H1 (cell line): ENCODE results near the gene ACAD11. TPM values are rescaled to one million over a fixed set of nuclear protein-coding genes. Genes with fewer than 3 reads are reported as not detected.

Experiments
- KDM1A ChIP-seq: fragments of 200-600, 300-600 bp; sonication (generic); IDR thresholded peaks from 2 replicates; pipeline ENCODE4 v1.7.1; 2016; ENCODE audit warnings: mild to moderate bottlenecking, low read length, borderline replicate concordance
- PHF8 ChIP-seq: fragments of 200-600 bp; sonication (generic); conservative IDR thresholded peaks from 2 replicates; pipeline ENCODE4 v1.7.1; 2012; ENCODE audit warnings: low read depth, mild to moderate bottlenecking, inconsistent platforms, low read length, moderate library complexity
- SIRT6 ChIP-seq: IDR thresholded peaks from one replicate; pipeline ENCODE4 v1.7.1; 2012; ENCODE audit warnings: low read length, inconsistent platforms
- SRF ChIP-seq: IDR thresholded peaks from 2 replicates; pipeline ENCODE4 v1.6.1; 2011; ENCODE audit warnings: mild to moderate bottlenecking, low read depth, low read length, moderate library complexity
- SUZ12 ChIP-seq: fragments of 200-600 bp; sonication (generic); IDR thresholded peaks from 2 replicates; pipeline ENCODE4 v1.6.1; 2012; ENCODE audit warnings: mild to moderate bottlenecking, inconsistent platforms, low read length, moderate library complexity, mixed read lengths
- polyA plus RNA-seq, 7 experiments: library from polyadenylated mRNA; depleted of rRNA in 3 of 7; stranded (reverse) in 5 of 7; unstranded in 2 of 7; fragments of >200 nt in 5 of 7; fragments of 200-250 nt in 2 of 7; gene quantifications; 1 replicate in 5 of 7; 2 replicates in 1 of 7; 4 replicates in 1 of 7; pipeline versions ENCODE4 v1.2.1 to v1.2.3, GENCODE V29; 2011 to 2013; ENCODE audit warnings: missing spikeins in 2 of 7, mixed read lengths in 2 of 7
- total RNA-seq: library from RNA; stranded (reverse); fragmentation: NEBNext Ultra II Directional; extraction: Animal tissue kit (Norgen Biotek cat#: 25700); gene quantifications from 2 replicates; pipeline ENCODE4 v1.2.1, GENCODE V29; 2021
- TF ChIP-seq, protein P1 (sequence below): IDR thresholded peaks from 2 replicates; pipeline ENCODE4 v1.6.1; 2012; ENCODE audit warnings: inconsistent platforms
- TF ChIP-seq, protein P2 (sequence below): fragments of 300-600 bp; sonication (generic); IDR thresholded peaks from 2 replicates; pipeline ENCODE4 v1.7.1; 2012; ENCODE audit warnings: low read length, moderate library complexity, mild to moderate bottlenecking, inconsistent platforms; ENCODE audit not compliant: insufficient replicate concordance

ACAD11 gene
- total and polyA plus RNA-seq, 2 of the 8 experiments (the other 6 are each of a cell fraction or from before 2014, with no cell fraction given) = 5.5 to 11.0 TPM

DNA sequence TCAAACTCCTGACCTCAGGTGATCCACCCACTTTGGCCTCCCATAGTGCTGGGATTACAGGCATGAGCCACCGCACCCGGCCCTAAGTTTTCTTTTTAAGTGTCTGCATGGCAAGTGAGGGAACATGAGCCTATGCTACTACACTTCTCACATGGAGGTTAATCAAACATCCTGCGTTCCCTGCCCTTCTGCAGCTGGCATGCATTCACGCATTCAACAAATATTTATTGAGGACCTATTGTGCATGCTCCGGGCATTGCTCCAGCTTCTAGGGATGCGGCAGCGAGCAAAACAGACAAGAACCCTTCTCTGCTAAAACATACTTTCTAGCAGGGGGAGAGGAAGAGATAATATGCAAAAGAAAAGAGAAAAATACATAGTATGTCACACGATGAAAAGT is 105.2 kb downstream of the ACAD11 start (continued):
- TF ChIP-seq PHF8 = no peak
- no peak for TF ChIP-seq SUZ12
- TF ChIP-seq, protein P1, sequence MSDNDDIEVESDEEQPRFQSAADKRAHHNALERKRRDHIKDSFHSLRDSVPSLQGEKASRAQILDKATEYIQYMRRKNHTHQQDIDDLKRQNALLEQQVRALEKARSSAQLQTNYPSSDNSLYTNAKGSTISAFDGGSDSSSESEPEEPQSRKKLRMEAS = no peak
- TF ChIP-seq KDM1A = no peak
- TF ChIP-seq SRF = no peak
- TF ChIP-seq, protein P2, sequence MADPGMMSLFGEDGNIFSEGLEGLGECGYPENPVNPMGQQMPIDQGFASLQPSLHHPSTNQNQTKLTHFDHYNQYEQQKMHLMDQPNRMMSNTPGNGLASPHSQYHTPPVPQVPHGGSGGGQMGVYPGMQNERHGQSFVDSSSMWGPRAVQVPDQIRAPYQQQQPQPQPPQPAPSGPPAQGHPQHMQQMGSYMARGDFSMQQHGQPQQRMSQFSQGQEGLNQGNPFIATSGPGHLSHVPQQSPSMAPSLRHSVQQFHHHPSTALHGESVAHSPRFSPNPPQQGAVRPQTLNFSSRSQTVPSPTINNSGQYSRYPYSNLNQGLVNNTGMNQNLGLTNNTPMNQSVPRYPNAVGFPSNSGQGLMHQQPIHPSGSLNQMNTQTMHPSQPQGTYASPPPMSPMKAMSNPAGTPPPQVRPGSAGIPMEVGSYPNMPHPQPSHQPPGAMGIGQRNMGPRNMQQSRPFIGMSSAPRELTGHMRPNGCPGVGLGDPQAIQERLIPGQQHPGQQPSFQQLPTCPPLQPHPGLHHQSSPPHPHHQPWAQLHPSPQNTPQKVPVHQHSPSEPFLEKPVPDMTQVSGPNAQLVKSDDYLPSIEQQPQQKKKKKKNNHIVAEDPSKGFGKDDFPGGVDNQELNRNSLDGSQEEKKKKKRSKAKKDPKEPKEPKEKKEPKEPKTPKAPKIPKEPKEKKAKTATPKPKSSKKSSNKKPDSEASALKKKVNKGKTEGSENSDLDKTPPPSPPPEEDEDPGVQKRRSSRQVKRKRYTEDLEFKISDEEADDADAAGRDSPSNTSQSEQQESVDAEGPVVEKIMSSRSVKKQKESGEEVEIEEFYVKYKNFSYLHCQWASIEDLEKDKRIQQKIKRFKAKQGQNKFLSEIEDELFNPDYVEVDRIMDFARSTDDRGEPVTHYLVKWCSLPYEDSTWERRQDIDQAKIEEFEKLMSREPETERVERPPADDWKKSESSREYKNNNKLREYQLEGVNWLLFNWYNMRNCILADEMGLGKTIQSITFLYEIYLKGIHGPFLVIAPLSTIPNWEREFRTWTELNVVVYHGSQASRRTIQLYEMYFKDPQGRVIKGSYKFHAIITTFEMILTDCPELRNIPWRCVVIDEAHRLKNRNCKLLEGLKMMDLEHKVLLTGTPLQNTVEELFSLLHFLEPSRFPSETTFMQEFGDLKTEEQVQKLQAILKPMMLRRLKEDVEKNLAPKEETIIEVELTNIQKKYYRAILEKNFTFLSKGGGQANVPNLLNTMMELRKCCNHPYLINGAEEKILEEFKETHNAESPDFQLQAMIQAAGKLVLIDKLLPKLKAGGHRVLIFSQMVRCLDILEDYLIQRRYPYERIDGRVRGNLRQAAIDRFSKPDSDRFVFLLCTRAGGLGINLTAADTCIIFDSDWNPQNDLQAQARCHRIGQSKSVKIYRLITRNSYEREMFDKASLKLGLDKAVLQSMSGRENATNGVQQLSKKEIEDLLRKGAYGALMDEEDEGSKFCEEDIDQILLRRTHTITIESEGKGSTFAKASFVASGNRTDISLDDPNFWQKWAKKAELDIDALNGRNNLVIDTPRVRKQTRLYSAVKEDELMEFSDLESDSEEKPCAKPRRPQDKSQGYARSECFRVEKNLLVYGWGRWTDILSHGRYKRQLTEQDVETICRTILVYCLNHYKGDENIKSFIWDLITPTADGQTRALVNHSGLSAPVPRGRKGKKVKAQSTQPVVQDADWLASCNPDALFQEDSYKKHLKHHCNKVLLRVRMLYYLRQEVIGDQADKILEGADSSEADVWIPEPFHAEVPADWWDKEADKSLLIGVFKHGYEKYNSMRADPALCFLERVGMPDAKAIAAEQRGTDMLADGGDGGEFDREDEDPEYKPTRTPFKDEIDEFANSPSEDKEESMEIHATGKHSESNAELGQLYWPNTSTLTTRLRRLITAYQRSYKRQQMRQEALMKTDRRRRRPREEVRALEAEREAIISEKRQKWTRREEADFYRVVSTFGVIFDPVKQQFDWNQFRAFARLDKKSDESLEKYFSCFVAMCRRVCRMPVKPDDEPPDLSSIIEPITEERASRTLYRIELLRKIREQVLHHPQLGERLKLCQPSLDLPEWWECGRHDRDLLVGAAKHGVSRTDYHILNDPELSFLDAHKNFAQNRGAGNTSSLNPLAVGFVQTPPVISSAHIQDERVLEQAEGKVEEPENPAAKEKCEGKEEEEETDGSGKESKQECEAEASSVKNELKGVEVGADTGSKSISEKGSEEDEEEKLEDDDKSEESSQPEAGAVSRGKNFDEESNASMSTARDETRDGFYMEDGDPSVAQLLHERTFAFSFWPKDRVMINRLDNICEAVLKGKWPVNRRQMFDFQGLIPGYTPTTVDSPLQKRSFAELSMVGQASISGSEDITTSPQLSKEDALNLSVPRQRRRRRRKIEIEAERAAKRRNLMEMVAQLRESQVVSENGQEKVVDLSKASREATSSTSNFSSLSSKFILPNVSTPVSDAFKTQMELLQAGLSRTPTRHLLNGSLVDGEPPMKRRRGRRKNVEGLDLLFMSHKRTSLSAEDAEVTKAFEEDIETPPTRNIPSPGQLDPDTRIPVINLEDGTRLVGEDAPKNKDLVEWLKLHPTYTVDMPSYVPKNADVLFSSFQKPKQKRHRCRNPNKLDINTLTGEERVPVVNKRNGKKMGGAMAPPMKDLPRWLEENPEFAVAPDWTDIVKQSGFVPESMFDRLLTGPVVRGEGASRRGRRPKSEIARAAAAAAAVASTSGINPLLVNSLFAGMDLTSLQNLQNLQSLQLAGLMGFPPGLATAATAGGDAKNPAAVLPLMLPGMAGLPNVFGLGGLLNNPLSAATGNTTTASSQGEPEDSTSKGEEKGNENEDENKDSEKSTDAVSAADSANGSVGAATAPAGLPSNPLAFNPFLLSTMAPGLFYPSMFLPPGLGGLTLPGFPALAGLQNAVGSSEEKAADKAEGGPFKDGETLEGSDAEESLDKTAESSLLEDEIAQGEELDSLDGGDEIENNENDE = no peak
- no peak for TF ChIP-seq SIRT6
